H1 (cell line): ENCODE results near the gene SLK. TPM values are rescaled to one million over a fixed set of nuclear protein-coding genes. Genes with fewer than 3 reads are reported as not detected.

ENCODE experiments used
- CTCF ChIA-PET: fragments of 300-600 bp; sonication (Branson Sonifier 250); formaldehyde crosslinking; loops from one replicate; lab custom pipeline; 2021; ENCODE audit not compliant: partially characterized antibody; lab: Charles Lee
- POLR2A ChIA-PET: fragments of 300-600 bp; sonication (Branson Sonifier 250); formaldehyde crosslinking; loops from one replicate; lab custom pipeline; 2021; ENCODE audit warnings: inconsistent platforms; ENCODE audit not compliant: partially characterized antibody; lab: Charles Lee
- DNase-seq, 2 experiments: peaks; one replicate each; pipeline versions ENCODE4 v3.0.0 to v3.0.0-alpha.2; 2010 to 2022; ENCODE audit warnings: low spot score in 2 of 2, low read depth in 1 of 2, mixed read lengths in 1 of 2
- FAIRE-seq: peaks from 2 replicates; lab custom pipeline; 2011; peaks lifted over from hg19 to GRCh38; lab: Jason Lieb, UNC
- H2AFZ ChIP-seq: 2 replicates; pipeline ENCODE4 v1.8.1; 2012; ENCODE audit warnings: low read length, inconsistent platforms
- H2AK5ac ChIP-seq: 2 replicates; pipeline ENCODE4 v1.6.1; 2013; ENCODE audit warnings: low read depth, low read length
- H2BK120ac ChIP-seq: replicated peaks from 2 replicates; pipeline ENCODE3; 2013; ENCODE audit warnings: low read depth, low read length, inconsistent platforms
- H2BK12ac ChIP-seq: 2 replicates; pipeline ENCODE4 v1.6.1; 2013; ENCODE audit warnings: low read depth, low read length
- H2BK15ac ChIP-seq: 2 replicates; pipeline ENCODE4 v1.6.1; 2013; ENCODE audit warnings: low read length
- H2BK20ac ChIP-seq: 2 replicates; pipeline ENCODE4 v1.6.1; 2013; ENCODE audit warnings: low read length
- H2BK5ac ChIP-seq: 2 replicates; pipeline ENCODE4 v1.6.1; 2013; ENCODE audit warnings: low read depth, low read length
- H3K14ac ChIP-seq: 2 replicates; pipeline ENCODE4 v1.6.1; 2013; ENCODE audit warnings: inconsistent platforms; ENCODE audit not compliant: insufficient read length
- H3K18ac ChIP-seq: 2 replicates; pipeline ENCODE4 v1.6.1; 2013; ENCODE audit warnings: low read length; ENCODE audit errors: extremely low read depth
- H3K23ac ChIP-seq: 2 replicates; pipeline ENCODE4 v1.6.1; 2013; ENCODE audit warnings: inconsistent platforms; ENCODE audit not compliant: insufficient read length
- H3K23me2 ChIP-seq: 2 replicates; pipeline ENCODE4 v1.6.1; 2013; ENCODE audit warnings: low read depth, low read length
- H3K27ac ChIP-seq: 2 replicates; pipeline ENCODE4 v1.6.1; 2011; ENCODE audit warnings: low read depth, low read length, inconsistent platforms
- H3K27me3 ChIP-seq, 4 experiments: replicated peaks in 1 of 4; 1 replicate in 1 of 4; 2 replicates in 3 of 4; pipeline versions ENCODE4 v1.6.1 to v1.8.1; 2011 to 2013; ENCODE audit warnings: low read length in 3 of 4, mild to moderate bottlenecking in 3 of 4, inconsistent platforms in 2 of 4, mixed read lengths in 2 of 4, moderate library complexity in 1 of 4; ENCODE audit not compliant: control insufficient read depth in 3 of 4, insufficient read depth in 3 of 4; ENCODE audit errors: extremely low read depth in 1 of 4
- H3K36me3 ChIP-seq, 4 experiments: 2 replicates each; pipeline versions ENCODE4 v1.6.1 to v1.8.1; 2011 to 2013; ENCODE audit warnings: mild to moderate bottlenecking in 4 of 4, low read length in 3 of 4, moderate library complexity in 2 of 4, control low read depth in 1 of 4, inconsistent platforms in 1 of 4; ENCODE audit not compliant: insufficient read depth in 4 of 4, control insufficient read depth in 2 of 4
- H3K4ac ChIP-seq: replicated peaks from 2 replicates; pipeline ENCODE3; 2013; ENCODE audit warnings: low read length, low read depth, mixed read lengths, inconsistent platforms; ENCODE audit not compliant: insufficient read length
- H3K4me1 ChIP-seq, 4 experiments: replicated peaks in 1 of 4; 1 replicate in 1 of 4; 2 replicates in 3 of 4; pipeline versions ENCODE4 v1.6.1 to v1.8.1; 2011 to 2013; ENCODE audit warnings: low read length in 3 of 4, inconsistent platforms in 2 of 4, mixed read lengths in 1 of 4; ENCODE audit not compliant: insufficient read depth in 4 of 4, control insufficient read depth in 3 of 4
- H3K4me2 ChIP-seq, 2 experiments: 2 replicates each; pipeline versions ENCODE4 v1.6.1 to v1.8.1; 2011 to 2013; ENCODE audit warnings: low read depth in 2 of 2, low read length in 2 of 2, control low read depth in 1 of 2, inconsistent platforms in 1 of 2, mild to moderate bottlenecking in 1 of 2; ENCODE audit not compliant: insufficient read depth in 1 of 2
- H3K4me3 ChIP-seq, 4 experiments: fragments of 200-600, 300-600 bp in 1 of 4; sonication (generic), shearing (Covaris generic), sonication (Bioruptor Twin) in 1 of 4; 2 replicates each; pipeline versions ENCODE4 v1.5.1 to v1.8.1; 2011 to 2016; ENCODE audit warnings: low read length in 4 of 4, low read depth in 3 of 4, control low read depth in 2 of 4, inconsistent platforms in 2 of 4, mild to moderate bottlenecking in 2 of 4, mixed read lengths in 1 of 4, moderate library complexity in 1 of 4; ENCODE audit not compliant: insufficient read depth in 2 of 4; ENCODE audit errors: extremely low read depth in 1 of 4
- H3K56ac ChIP-seq: replicated peaks from 2 replicates; pipeline ENCODE3; 2013; ENCODE audit warnings: low read depth, mild to moderate bottlenecking, mixed read lengths, low read length, inconsistent platforms; ENCODE audit not compliant: insufficient read length
- H3K79me1 ChIP-seq: 2 replicates; pipeline ENCODE4 v1.6.1; 2013; ENCODE audit warnings: low read depth, low read length, control low read depth
- H3K79me2 ChIP-seq, 2 experiments: 2 replicates each; pipeline versions ENCODE4 v1.6.1 to v1.8.1; 2012 to 2013; ENCODE audit warnings: low read length in 2 of 2, mild to moderate bottlenecking in 2 of 2, inconsistent platforms in 1 of 2; ENCODE audit not compliant: insufficient read depth in 2 of 2, control insufficient read depth in 1 of 2
- H3K9ac ChIP-seq, 4 experiments: replicated peaks in 1 of 4; 1 replicate in 1 of 4; 2 replicates in 3 of 4; pipeline versions ENCODE4 v1.6.1 to v1.8.1; 2011 to 2013; ENCODE audit warnings: low read depth in 3 of 4, low read length in 3 of 4, control low read depth in 2 of 4, mild to moderate bottlenecking in 2 of 4, moderate library complexity in 2 of 4, inconsistent platforms in 1 of 4; ENCODE audit errors: extremely low read depth in 1 of 4
- H3K9me3 ChIP-seq, 2 experiments: 2 replicates each; pipeline versions ENCODE4 v1.6.1 to v1.8.1; 2012 to 2013; ENCODE audit warnings: mild to moderate bottlenecking in 2 of 2, moderate library complexity in 2 of 2, control low read depth in 1 of 2, inconsistent platforms in 1 of 2, low read depth in 1 of 2, low read length in 1 of 2, mixed read lengths in 1 of 2; ENCODE audit not compliant: insufficient read depth in 2 of 2
- H4K20me1 ChIP-seq, 2 experiments: replicated peaks in 1 of 2; 2 replicates each; pipeline versions ENCODE3 to v1.8.1; 2011 to 2013; ENCODE audit warnings: inconsistent platforms in 2 of 2, low read length in 2 of 2, mild to moderate bottlenecking in 1 of 2; ENCODE audit not compliant: insufficient read depth in 2 of 2, control insufficient read depth in 1 of 2
- H4K5ac ChIP-seq: 2 replicates; pipeline ENCODE4 v1.6.1; 2013; ENCODE audit warnings: low read length, low read depth, mixed read lengths, inconsistent platforms; ENCODE audit not compliant: insufficient read length
- H4K8ac ChIP-seq: 2 replicates; pipeline ENCODE4 v1.8.0; 2013; ENCODE audit warnings: mild to moderate bottlenecking, moderate library complexity, low read length, inconsistent platforms; ENCODE audit not compliant: insufficient read depth; ENCODE audit errors: extremely low read depth
- H4K91ac ChIP-seq: replicated peaks from 2 replicates; pipeline ENCODE3; 2013; ENCODE audit warnings: low read length, mixed read lengths, inconsistent platforms; ENCODE audit not compliant: insufficient read length
- JUN ChIP-seq: IDR thresholded peaks from 2 replicates; pipeline ENCODE4 v1.6.1; 2011; ENCODE audit warnings: low read depth, mild to moderate bottlenecking, improper control_type of control experiment, low read length
- KDM5A ChIP-seq: fragments of 200-600 bp; IDR thresholded peaks from 2 replicates; pipeline ENCODE4 v1.7.1; 2012; ENCODE audit warnings: mild to moderate bottlenecking, low read length, inconsistent platforms, mixed read lengths
- SUZ12 ChIP-seq: fragments of 200-600 bp; sonication (generic); IDR thresholded peaks from 2 replicates; pipeline ENCODE4 v1.6.1; 2012; ENCODE audit warnings: mild to moderate bottlenecking, inconsistent platforms, low read length, moderate library complexity, mixed read lengths
- WGBS, 2 experiments: shearing (Covaris generic) in 1 of 2; methylation state at CpG; one replicate each; pipeline versions ENCODE4 v1.1.6 to v1.1.7; 2013 to 2015; ENCODE audit warnings: low lambda C conversion rate in 2 of 2, mixed read lengths in 2 of 2, inconsistent platforms in 1 of 2, low coverage in 1 of 2, missing lambda C conversion rate in 1 of 2; ENCODE audit not compliant: insufficient replicate concordance in 2 of 2, insufficient coverage in 1 of 2, insufficient read length in 1 of 2; ENCODE audit errors: extremely low coverage in 1 of 2, missing lambda C conversion rate in 1 of 2; 5-methylcytosine and 5-hydroxymethylcytosine counted together
- polyA plus RNA-seq, 7 experiments: library from polyadenylated mRNA; depleted of rRNA in 3 of 7; stranded (reverse) in 5 of 7; unstranded in 2 of 7; fragments of >200 nt in 5 of 7; fragments of 200-250 nt in 2 of 7; gene quantifications; 1 replicate in 5 of 7; 2 replicates in 1 of 7; 4 replicates in 1 of 7; pipeline versions ENCODE4 v1.2.1 to v1.2.3, GENCODE V29; 2011 to 2013; ENCODE audit warnings: missing spikeins in 2 of 7, mixed read lengths in 2 of 7
- total RNA-seq: library from RNA; stranded (reverse); fragmentation: NEBNext Ultra II Directional; extraction: Animal tissue kit (Norgen Biotek cat#: 25700); gene quantifications from 2 replicates; pipeline ENCODE4 v1.2.1, GENCODE V29; 2021

SLK gene
- total and polyA plus RNA-seq, 2 of the 8 experiments (the other 6 are each of a cell fraction or from before 2014, with no cell fraction given) = 2.7 to 18.3 TPM

DNA sequence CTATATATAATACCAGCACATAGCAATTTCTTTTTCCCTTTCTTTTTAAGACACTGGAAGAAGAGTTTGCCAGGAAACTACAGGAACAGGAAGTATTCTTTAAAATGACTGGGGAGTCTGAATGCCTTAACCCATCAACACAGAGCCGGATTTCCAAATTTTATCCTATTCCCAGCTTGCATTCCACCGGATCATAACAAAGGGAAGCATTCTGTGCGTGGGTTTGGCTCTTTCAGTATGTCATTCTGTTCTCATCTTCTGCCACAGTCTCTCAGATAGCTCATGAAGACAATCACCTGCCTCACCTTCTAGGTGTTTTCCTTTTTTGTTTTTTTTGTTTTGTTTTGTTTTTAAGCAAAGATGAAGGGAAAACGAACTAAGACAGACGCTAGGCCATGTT is 58.6 kb downstream of the SLK start:
- Histone ChIP-seq H3K23me2 (no peaks in the 10 kb centered on the region; the same call in 1 of the 2 replicates), H3K23ac (no peak overlapping the region), H3K18ac (no peak overlapping the region), H3K27ac (no peak overlapping the region), H3K4ac (no peak overlapping the region), H2BK20ac (no peak overlapping the region), H2AK5ac (no peak overlapping the region), H3K4me3 (no peak overlapping the region), H3K9ac (no peak overlapping the region), H3K79me1 (no peaks in the 10 kb centered on the region), H3K4me1 (no peaks in the 10 kb centered on the region), H2BK15ac (no peak overlapping the region), H4K91ac (no peak overlapping the region), H2BK12ac (no peak overlapping the region), H3K56ac (no peak overlapping the region), H3K9me3 (no peaks in the 10 kb centered on the region), H3K4me2 (no peak overlapping the region), H4K20me1 (no peaks in the 10 kb centered on the region), H4K5ac (no peak overlapping the region), H3K14ac (no peak overlapping the region), H2BK120ac (no peak overlapping the region), H2AFZ (no peak overlapping the region), H3K79me2 (no peaks in the 10 kb centered on the region), H3K27me3 (no peaks in the 10 kb centered on the region), H4K8ac (no peak overlapping the region), H2BK5ac (no peak overlapping the region), H3K36me3 (peaks cover 0 to 13% (median 4%) of the 10 kb centered on the region in 4 experiments; a peak in 4 of 8 replicates)
- 84% methylated on average over 5 of the region's 5 CpGs; no CpG with 5 or more reads in 1 of the 2 experiments for WGBS, 2 experiments
- POLR2A ChIA-PET = no interaction called here
- CTCF ChIA-PET = interaction anchor here (1.0 to 1.5 kb wide), 2 partner anchors 42 to 249 kb away, joined by 4 read pairs; no protein-coding TSS in a partner anchor
- DNase-seq (no peak), FAIRE-seq (no peak)
- TF ChIP-seq SUZ12 (no peak), KDM5A (no peak), JUN (no peak)
